NCI-H187 (cell line): ENCODE results near the gene TMEM178A.
"Not testable (repeated sequence)": the region's sequence is repeated elsewhere in the genome, so short reads cannot be mapped to it uniquely, and the experiment has no call there.

Experiments used
- DNase-seq, 2 experiments: peaks; one replicate each; lab custom pipeline; 2025; lab: John Stamatoyannopoulos, UW

Gene TMEM178A

DNA sequence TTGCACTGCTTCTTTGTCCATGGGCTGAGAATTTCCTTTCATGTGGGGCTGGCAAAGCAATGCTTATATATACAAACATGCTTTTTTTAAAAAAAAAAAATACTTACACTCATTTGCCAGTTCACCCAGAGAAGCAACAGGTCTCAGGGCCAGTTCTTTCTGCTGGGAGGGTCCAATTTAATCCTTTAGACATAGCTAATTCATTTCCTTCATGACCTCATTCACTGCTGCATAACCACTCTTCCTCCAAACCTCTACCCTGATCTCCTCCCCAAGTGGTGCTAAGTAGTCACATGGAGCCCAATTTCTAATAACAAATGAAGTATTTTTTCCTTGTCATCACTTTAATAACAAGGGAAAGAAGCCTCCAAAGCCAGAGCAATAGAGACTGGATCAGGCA, 17.1 kb upstream of the TMEM178A start:
- DNase-seq: no peak

GRCh38 chr2:39649511-39649910, 16.2 kb upstream of the TMEM178A start:
- no peak for DNase-seq

GRCh38 chr2:39650468-39650867, 15.2 kb upstream of the TMEM178A start:
- no peak for DNase-seq

DNA sequence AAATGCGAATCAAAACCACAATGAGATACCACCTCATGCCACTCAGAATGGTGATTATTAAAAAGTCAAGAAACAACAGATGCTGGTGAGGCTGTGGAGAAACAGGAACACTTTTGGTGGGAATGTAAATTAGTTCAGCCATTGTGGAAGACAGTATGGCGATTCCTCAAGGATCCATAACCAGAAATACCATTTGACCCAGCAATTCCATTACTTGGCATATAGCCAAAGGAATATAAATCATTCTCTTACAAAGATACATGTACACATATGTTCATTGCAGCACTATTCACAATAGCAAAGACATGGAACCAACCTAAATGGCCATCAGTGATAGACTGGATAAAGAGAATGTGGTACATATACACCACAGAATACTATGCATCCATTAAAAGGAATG, 9.5 kb upstream of the TMEM178A start:
- DNase-seq: not testable (repeated sequence)

GRCh38 chr2:39657287-39657937, 8.3 kb upstream of the TMEM178A start:
- no peak for DNase-seq

GRCh38 chr2:39658371-39658770, 7.3 kb upstream of the TMEM178A start:
- DNase-seq: no peak

- no peak for DNase-seq
Measured at GRCh38 chr2:39659765-39660611, 5.7 kb upstream of the TMEM178A start.

GRCh38 chr2:39660612-39661236, 5.0 kb upstream of the TMEM178A start:
- DNase-seq: no peak

DNA sequence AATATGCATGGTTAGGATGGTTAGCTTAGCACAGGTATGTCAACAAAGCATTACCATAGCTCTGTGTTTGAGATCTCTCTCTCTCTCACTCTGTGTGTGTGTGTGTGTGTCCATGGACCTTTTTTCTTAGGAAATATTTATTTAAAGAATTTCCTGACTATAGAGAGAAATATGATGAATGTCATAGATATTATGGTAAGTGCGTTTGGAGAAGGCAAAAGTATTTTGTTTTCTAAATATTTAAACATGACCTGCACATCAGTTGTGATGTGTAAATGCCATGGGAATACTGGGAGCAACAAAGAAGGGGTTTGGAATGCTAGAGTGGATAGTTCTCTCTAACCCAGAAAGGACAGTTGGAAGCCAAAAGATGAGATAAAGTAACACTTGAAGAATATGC, 3.9 kb upstream of the TMEM178A start:
- no peak for DNase-seq

DNA sequence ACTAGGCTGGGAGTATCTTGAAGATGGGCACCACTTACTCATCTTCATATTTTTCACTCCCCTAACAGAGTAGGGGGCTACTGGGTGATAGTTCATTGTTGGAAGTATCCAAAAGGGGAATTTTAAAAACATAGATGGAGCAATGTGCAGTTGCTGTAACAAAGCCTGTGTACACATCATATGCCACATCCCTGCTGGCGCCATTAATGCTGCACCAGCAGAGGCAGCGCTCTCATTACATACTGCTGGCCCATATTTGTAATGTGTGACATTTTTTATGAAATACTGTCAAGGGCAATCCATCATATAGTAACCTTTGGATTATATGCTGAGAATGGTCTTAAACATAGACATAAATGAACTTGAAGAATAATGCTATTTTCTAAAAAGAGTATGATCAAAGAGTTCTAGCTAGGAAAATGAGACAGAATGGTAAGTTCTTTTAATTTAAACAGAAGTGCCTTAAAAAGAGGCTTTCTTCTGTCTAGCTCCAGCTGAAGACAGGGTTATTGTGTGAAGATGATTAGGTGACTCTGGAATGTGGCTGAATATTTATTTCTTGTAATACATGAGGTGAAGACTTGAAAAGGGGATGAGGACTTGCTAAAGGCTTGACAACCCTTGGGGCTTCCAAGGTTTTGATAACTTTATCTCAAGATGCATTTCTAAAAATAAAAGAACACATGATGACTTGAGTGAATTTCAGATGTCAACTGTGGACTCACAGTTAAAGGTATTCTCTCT, 2.4 kb upstream of the TMEM178A start:
- DNase-seq: no peak

GRCh38 chr2:39664232-39664887, 1.4 kb upstream of the TMEM178A start:
- no peak for DNase-seq

DNA sequence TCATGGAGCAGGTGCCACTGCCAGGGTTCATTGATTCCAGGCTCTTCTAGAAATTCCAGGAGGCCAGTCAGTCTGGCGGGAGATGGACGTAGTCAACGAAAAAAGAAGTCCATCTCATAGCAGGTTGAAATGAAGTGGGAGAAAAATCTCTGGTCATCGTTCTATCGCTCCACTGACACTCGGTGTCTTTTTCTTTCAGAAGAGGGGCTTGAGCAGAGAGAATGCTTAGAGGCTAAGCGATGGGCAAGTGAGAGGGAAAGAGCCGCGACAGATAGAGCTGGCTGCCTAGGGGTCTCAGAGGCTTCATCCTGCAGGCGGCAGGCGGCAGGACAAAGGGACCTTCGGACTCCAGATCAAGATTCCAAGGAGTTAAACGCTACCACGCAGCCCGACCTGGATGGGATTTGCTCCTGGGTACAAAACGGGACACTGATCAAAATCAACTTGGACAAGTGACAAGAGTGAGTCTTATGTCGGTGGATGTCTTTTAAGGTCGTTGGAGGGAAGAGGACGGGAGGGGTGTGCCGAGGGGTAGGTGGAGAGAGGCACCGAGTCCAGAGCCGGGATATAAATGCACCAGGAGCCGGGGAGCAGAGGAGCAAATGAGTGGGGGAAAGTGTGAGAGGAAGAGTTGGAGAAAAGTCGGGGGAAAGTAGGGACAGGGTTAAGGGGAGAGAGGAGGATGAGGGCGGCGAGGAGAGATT, 677 bp upstream of the TMEM178A start:
- no peak for DNase-seq

- DNase-seq: no peak
Measured at GRCh38 chr2:39666491-39667101, 879 bp downstream of the TMEM178A start.

GRCh38 chr2:39667104-39667885, 1.6 kb downstream of the TMEM178A start:
- DNase-seq: no peak

DNA sequence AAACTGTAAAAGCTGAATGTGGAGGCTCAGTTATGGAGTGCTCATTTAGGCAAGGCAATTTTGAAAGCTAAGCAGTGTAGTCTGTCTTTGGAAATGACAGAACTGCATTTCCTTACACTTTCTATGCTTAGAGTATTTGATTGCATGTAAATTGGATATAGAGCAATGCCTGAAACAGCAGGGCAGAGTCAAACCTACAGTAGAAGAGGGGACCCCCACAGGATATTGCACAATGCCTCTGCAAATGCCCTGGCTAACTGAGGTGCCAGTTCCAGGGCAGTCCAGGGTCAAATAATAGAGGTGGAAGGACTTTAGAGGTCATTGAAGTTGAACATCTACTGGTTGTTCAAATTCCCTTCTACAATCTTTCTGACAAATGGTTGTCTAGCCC, 2.2 kb downstream of the TMEM178A start:
- no peak for DNase-seq

GRCh38 chr2:39668576-39669080, 2.9 kb downstream of the TMEM178A start:
- no peak for DNase-seq

DNA sequence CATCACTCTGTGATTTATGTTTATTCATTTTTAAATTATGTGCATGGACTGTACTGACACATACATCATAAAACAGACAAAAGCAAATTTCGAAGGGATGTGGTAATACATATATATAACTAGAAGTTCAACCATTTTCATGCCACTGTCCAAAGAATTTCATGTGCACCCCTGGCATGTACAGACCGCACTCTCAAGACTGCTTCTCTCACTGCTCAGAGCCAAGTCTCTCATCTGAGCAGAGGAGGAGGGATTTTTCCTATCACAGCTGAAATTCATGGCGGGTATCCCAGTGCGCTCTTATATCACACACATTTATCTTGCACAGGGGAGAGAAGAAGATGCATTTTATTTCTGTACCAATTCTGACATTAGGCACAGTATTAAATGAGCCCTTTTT, 5.9 kb downstream of the TMEM178A start:
- no peak for DNase-seq

GRCh38 chr2:39673018-39673417, 7.3 kb downstream of the TMEM178A start:
- DNase-seq: no peak

- no peak for DNase-seq
Measured at GRCh38 chr2:39676342-39676741, 10.6 kb downstream of the TMEM178A start.

DNA sequence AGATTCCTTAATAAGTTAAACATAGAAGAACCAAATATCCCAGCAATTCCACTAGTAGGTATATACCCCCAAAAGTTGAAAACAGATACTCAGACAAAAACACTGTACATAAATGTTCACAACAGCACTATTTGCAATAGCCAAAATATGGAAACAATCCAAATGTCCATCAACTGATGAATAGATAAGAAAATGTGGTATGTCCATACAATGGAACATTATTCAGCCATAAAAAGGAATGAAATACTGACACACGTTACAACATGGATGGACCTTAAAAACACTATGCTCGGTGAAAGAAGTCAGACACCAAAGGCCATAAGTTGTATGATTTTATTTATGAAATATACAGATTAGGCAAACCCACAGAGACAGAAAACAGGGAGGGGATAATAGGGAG, 12.5 kb downstream of the TMEM178A start:
- DNase-seq: no peak
